ENCODE measurements around the gene NADSYN1.

The NADSYN1 gene

DNA sequence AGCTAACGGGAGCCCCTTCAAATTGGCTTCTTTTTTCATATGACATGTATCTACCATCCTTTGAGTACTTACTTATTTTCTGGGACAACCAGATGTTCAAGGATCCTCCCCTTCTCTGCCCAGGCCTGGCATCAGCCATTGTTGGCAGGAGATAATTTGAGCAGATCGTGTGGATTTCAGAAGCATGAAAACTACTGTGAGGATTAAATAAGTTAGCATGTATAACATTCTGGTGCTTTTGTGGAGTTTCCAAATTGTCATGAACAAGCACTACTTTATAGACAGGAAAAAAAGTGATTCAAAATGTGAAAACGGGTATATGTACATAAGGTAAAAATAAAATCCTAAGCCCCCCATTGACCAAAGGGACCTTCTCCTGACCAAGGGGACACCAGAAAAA lies 2.1 kb upstream of the NADSYN1 start:
- Mint-ChIP-seq H3K27ac (no peak overlapping the region), H3K4me1 (peaks cover 32% of the 10 kb centered on the region), H3K9me3 (peaks cover under 1% of the 10 kb centered on the region), H3K4me3 (peak overlapping the region; percentile 17), H3K36me3 (peaks cover 8% of the 10 kb centered on the region), H3K27me3 (no peaks in the 10 kb centered on the region)
- ATAC-seq (ENCODE audit: low read depth) = no peak
- no peak for DNase-seq (ENCODE audit: low spot score in 2 of 2)

DNA sequence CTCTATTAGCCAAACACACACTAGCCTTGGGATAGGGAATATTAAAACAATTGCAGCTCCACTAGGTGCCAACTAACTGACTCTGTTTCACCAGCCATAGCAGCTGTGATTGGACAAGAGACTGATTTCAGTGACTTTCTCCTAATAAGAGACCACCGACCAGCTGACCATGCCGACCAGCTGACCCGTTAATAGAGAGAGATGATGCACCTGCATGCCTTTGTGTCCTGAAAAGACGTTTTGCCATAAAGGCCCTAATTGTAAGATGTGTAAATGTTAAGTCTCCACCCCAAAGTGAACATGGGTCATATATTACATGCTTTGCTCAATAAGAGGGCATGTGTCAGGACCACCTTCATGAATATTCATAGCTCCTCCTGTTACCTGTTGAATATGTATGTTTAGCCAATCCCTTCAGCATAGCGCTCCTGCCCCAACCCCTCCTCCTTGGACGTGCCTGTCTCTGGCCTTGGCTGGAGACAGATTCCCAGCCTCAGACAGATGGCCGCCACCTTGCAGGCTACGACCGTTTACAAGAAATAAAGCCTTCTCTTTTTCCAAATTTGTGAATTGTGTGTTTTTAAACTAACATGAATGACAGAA lies 1.3 kb upstream of the NADSYN1 start:
- no peaks in the 10 kb centered on the region for H3K9me3 Mint-ChIP-seq
- peak overlapping the region; percentile 36 for H3K27ac Mint-ChIP-seq
- DNase-seq (ENCODE audit: low spot score in 2 of 2) (no peak), ATAC-seq (ENCODE audit: low read depth) (no peak)
- H3K4me1 Mint-ChIP-seq = peaks cover 35% of the 10 kb centered on the region
- peaks cover 10% of the 10 kb centered on the region for H3K36me3 Mint-ChIP-seq
- peak overlapping the region; percentile 76 for H3K4me3 Mint-ChIP-seq
- no peaks in the 10 kb centered on the region for H3K27me3 Mint-ChIP-seq

DNA sequence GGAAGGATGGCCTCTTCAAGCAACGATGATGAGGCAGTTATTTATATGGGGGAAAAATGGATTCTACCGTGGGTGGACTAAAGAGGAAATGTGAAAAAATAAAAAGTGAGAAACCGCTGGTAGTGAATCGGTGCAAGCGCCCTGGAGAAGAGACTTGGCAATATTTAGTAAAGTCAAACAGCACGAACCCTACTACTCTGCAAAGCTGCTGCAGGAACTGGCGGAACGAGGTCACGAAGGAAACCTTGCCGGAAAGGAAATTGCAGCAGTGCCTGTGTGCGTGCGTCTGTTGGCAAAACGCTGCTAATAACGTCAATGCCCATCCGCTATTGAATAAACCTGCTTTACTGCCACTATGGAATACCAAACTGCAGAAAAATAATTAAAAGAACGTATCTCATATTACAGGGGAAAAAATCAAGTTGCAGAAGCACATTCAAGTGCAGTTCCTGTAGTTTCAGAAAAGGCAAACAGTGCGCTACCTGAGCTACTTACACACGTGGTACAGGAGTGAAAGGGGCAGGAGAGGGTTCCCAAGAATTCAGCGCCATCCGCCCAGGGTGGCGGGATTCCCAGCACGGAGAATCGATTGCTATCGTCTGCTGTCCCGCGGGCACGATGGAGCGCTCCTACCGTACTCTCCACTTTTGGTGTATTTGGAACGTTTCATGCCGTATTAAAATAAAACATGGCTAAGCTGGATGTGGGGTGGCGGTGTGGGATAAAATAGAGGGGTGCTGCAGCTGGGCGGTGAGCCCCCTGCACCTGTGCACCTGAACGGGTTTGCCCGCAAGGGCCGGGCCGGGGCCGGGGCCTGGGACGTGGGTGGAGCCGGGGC lies 585 bp upstream of the NADSYN1 start:
- H3K9me3 Mint-ChIP-seq = no peaks in the 10 kb centered on the region
- H3K27me3 Mint-ChIP-seq = no peaks in the 10 kb centered on the region
- ATAC-seq (ENCODE audit: low read depth) (peak; percentile 12), DNase-seq (ENCODE audit: low spot score in 2 of 2) (no peak)
- H3K4me1 Mint-ChIP-seq = peaks cover 31% of the 10 kb centered on the region
- H3K4me3 Mint-ChIP-seq = peak overlapping the region; percentile 76
- H3K36me3 Mint-ChIP-seq = peaks cover 12% of the 10 kb centered on the region
- peak overlapping the region; percentile 36 for H3K27ac Mint-ChIP-seq

DNA sequence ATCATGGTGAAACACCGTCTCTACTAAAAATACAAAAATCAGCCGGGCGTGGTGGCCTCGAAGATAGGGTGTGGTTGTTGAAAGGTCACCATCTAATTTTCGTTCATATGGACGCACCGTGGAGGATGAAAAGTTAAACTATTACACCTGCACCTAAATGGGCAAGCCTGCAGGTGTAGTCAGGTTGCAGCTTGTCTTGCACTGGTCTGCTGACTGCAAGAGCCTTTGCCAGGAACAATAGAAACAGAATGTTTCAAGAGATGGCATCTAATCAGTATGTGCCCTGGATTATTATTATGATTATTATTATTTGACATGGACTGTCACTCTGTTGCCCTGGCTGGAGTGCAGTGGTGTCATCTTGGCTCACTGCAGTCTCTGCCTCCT lies 908 bp downstream of the NADSYN1 start:
- Mint-ChIP-seq H3K36me3 (peaks cover 15% of the 10 kb centered on the region), H3K4me1 (peaks cover 27% of the 10 kb centered on the region), H3K27me3 (no peaks in the 10 kb centered on the region), H3K9me3 (no peaks in the 10 kb centered on the region), H3K27ac (peak overlapping the region; percentile 36), H3K4me3 (peak overlapping the region; percentile 76)
- no peak for ATAC-seq (ENCODE audit: low read depth)
- DNase-seq (ENCODE audit: low spot score in 2 of 2) = no peak

DNA sequence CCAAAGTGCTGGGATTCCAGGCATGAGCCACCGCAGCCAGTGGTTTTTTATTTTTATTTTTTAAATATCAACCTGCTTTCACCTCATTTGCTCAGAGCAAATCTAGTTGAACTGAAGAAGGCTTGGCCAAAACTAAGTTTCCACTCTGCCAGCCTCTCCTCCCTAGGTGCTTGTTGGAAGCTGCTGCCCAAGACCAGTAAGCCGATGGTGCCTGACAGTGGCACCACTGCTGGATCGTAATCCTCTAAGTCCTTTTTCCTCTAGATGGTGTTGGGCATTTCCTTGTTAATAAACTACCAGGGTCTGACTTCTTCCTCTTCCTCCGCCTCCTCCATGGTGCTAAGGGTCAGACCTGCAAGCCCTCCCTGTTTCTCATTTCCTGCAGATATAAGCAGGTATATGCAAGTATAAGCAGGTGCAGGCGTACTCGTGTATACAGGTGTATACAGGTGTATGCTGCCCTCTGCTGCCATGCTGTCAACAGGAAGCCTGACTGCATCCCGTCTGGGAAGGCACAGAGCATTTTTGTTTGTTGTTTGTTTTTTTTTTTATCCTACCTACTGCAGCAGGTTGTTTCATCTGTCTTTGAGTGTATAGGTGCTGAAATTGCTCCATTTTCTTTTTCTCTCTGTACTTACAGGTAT lies 1.6 kb downstream of the NADSYN1 start:
- DNase-seq (ENCODE audit: low spot score in 2 of 2) = no peak
- Mint-ChIP-seq H3K4me1 (peaks cover 22% of the 10 kb centered on the region), H3K4me3 (peak overlapping the region; percentile 78), H3K27ac (no peak overlapping the region), H3K9me3 (no peaks in the 10 kb centered on the region), H3K27me3 (no peaks in the 10 kb centered on the region), H3K36me3 (peaks cover 16% of the 10 kb centered on the region)
- no peak for ATAC-seq (ENCODE audit: low read depth)

DNA sequence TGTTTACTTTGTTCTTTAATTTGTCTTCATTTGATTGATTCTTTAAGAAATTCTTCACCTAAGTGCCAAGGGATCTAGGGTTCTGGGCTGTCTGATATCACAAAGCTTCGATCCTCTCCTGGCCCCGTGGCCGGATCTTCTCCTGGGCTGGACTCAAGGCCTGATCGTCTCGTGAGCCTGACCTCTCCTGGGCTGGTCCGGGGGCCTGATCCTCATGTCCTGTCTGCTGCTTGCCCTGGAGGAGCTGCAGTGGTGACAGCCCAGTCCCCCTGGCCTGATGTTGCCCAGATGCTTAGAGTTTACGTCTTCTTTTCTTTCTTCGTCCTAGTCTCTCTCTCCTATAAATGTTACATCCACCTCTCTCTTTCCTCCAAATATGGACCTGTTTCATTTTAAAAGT lies 3.3 kb downstream of the NADSYN1 start:
- H3K9me3 Mint-ChIP-seq = no peaks in the 10 kb centered on the region
- H3K4me1 Mint-ChIP-seq = peaks cover 18% of the 10 kb centered on the region
- H3K27ac Mint-ChIP-seq = no peak overlapping the region
- no peaks in the 10 kb centered on the region for H3K27me3 Mint-ChIP-seq
- no peak for ATAC-seq (ENCODE audit: low read depth)
- no peak for DNase-seq (ENCODE audit: low spot score in 2 of 2)
- H3K36me3 Mint-ChIP-seq = peaks cover 28% of the 10 kb centered on the region
- H3K4me3 Mint-ChIP-seq = no peak overlapping the region

DNA sequence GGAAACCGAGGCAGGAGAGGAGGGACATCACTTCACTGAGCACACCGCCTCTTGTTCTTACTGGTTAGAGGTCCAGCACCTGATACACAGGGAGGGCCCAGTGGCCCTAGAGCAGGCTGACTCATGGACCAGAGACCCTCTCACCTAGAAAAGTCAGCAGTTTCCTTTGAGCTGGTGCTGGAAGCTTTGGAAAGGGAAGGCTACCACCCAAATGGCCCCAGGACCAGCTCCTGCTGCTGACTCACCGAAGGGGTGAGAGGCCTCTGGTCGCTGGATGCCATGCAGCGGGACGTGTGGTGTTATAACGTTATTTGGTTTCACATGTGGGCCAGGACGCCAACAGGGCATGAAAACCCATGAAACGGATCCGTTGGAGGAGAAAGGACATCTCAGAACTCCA lies 3.8 kb downstream of the NADSYN1 start:
- no peaks in the 10 kb centered on the region for H3K9me3 Mint-ChIP-seq
- peaks cover 17% of the 10 kb centered on the region for H3K4me1 Mint-ChIP-seq
- no peak overlapping the region for H3K27ac Mint-ChIP-seq
- DNase-seq (ENCODE audit: low spot score in 2 of 2) (no peak), ATAC-seq (ENCODE audit: low read depth) (no peak)
- peaks cover 32% of the 10 kb centered on the region for H3K36me3 Mint-ChIP-seq
- H3K4me3 Mint-ChIP-seq = no peak overlapping the region
- H3K27me3 Mint-ChIP-seq = no peaks in the 10 kb centered on the region

DNA sequence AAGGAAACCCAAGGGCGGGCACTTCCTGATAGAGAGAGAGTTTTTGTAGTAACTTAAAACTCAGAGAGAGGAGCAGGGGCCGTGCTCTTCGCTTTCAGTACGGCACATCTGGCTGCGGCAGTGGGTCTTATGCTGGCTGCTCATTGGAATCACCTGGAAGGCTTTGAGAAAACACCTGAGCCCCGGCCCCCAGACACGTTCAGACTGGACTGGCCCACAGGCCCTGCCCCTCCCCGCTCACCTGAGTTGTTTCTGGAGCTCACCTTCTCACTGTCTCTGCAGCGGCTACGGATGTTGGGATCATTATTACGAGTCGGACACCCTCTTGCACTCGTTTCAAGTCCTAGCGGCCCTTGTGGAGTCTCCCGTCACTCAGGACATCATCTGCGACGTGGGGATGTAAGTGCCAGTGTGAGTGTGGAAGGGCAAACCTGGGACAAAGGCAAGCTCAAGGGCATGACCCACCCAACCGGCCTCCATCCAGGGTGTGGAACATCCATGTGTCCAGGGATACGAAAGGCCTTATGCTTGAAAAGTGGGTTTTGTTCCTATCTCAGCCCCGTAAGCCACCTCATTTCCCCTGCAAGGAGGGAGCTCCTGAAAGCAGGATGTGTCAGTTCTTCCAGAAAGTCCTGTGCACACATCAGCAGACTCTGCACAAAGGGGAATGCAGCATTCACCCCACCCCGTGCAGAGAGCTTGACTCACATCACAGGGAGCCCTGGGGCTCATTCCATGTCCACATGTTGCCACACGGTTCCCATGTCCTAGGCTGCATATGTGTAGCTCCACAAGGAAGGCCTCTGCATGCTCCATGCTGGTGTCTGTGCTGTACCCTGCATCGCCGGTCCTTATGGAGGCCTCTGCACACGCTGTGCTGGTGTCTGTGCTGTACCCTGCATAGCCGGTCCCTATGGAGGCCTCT lies 5.4 kb downstream of the NADSYN1 start:
- Mint-ChIP-seq H3K27me3 (no peaks in the 10 kb centered on the region), H3K4me3 (no peak overlapping the region), H3K36me3 (peaks cover 35% of the 10 kb centered on the region), H3K4me1 (peaks cover 13% of the 10 kb centered on the region), H3K27ac (no peak overlapping the region), H3K9me3 (no peaks in the 10 kb centered on the region)
- ATAC-seq (ENCODE audit: low read depth) (no peak), DNase-seq (ENCODE audit: low spot score in 2 of 2) (no peak)

DNA sequence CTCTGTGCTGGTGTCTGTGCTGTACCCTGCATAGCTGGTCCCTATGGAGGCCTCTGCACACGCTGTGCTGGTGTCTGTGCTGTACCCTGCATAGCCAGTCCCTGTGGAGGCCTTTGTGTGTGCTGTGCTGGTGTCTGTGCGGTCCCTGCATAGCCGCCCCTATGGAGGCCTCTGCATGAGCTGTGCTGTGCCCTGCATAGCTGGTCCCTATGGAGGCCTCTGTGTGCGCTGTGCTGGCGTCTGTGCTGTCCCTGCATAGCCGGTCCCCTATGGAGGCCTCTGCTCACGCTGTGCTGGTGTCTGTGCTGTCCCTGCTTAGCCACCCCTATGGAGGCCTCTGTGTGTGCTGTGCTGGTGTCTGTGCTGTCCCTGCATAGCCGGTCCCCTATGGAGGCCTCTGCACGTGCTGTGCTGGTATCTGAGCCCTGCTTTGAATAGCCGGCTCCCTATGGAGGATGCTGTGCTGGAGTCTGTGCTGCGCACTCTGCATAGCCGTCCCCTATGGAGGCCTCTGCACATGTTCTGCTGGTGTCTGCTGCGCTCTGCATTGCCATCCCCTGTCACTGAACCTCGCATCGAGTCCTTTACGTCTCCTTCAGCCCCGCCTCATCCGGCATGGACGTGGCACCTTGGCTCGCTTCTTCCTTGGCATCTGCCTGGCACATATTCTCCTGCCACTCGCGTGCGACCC lies 6.2 kb downstream of the NADSYN1 start:
- DNase-seq (ENCODE audit: low spot score in 2 of 2) (no peak), ATAC-seq (ENCODE audit: low read depth) (no peak)
- Mint-ChIP-seq H3K4me1 (peaks cover 8% of the 10 kb centered on the region), H3K4me3 (no peak overlapping the region), H3K27ac (no peak overlapping the region), H3K9me3 (no peaks in the 10 kb centered on the region), H3K27me3 (no peaks in the 10 kb centered on the region), H3K36me3 (peaks cover 43% of the 10 kb centered on the region)

DNA sequence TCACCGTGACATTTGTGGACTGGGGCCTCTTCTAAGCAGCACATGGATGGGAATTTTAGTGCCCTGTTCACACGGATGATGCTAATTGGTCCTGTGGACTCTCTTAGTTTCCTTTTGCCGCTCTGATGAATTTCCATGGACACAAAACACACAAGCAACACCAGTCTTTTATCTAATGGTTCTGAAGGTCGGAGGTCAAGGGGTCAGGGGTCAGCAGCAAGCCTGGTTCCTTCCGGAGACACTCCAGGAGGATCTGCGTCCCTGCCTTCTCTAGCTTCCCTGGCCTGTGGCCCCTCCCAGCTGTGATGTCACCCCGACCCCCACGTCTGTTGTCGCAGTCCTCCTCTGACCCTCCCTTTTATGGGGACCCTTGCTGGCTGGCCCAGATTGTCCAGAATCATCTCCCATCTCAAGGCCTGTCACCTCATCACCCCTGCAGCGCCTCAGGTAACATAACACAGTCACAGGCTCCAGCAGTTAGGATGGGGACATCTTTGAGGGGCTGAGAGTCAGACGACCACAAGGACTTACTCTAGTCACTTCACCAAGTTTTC lies 6.8 kb downstream of the NADSYN1 start:
- no peak overlapping the region for H3K4me3 Mint-ChIP-seq
- no peaks in the 10 kb centered on the region for H3K9me3 Mint-ChIP-seq
- H3K27ac Mint-ChIP-seq = no peak overlapping the region

DNA sequence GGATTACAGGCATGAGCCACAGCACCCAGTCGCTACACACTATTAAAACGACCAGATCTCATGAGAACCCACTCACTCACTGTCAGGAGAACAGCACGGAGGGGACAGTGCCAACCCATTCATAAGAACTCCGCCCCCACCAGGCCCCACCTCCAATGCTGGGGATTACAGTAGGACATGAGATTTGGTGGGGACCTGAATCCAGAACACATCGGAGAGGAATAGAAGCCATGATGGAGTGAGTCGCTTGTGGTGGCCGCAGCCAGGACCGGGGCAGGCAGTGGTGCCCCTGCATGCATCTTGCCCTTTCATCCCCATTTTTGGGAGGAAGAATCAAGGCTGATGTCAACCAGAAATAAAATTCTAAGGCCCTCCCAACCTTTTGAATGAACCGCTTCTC lies 8.7 kb downstream of the NADSYN1 start:
- no peak for ATAC-seq (ENCODE audit: low read depth)
- H3K4me3 Mint-ChIP-seq = no peak overlapping the region
- DNase-seq (ENCODE audit: low spot score in 2 of 2) = no peak
- H3K4me1 Mint-ChIP-seq = peaks cover 7% of the 10 kb centered on the region
- H3K27me3 Mint-ChIP-seq = no peaks in the 10 kb centered on the region
- H3K36me3 Mint-ChIP-seq = peaks cover 39% of the 10 kb centered on the region
- no peak overlapping the region for H3K27ac Mint-ChIP-seq
- no peaks in the 10 kb centered on the region for H3K9me3 Mint-ChIP-seq

More for the DNA sequence above, 6.8 kb downstream of the NADSYN1 start:
- Mint-ChIP-seq H3K36me3 (peaks cover 43% of the 10 kb centered on the region), H3K4me1 (peaks cover 5% of the 10 kb centered on the region), H3K27me3 (no peaks in the 10 kb centered on the region)
- DNase-seq (ENCODE audit: low spot score in 2 of 2) = no peak
- no peak for ATAC-seq (ENCODE audit: low read depth)

DNA sequence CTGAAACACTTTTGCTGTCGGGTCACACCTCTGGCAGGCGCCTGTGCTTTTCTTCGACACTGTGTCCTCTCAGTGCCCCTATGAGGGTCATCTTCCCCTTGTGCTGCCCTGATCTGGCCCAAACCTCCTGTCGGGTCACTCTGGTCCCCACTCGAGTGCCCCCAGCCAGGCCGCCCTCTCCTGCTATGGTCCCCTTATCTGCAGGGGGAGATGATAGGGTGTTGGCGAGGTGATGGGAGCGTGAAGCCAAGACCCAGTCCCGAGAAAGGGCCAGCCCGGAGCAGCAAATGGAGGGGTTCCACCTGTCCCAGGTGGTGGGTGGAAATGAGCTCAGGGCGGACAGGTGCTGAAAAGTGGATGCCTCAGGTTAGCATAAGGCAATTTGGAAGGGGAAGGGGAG lies 9.7 kb downstream of the NADSYN1 start:
- DNase-seq (ENCODE audit: low spot score in 2 of 2) = no peak
- Mint-ChIP-seq H3K27me3 (no peaks in the 10 kb centered on the region), H3K9me3 (no peaks in the 10 kb centered on the region), H3K36me3 (peaks cover 44% of the 10 kb centered on the region), H3K4me1 (peaks cover 7% of the 10 kb centered on the region), H3K4me3 (no peak overlapping the region), H3K27ac (no peak overlapping the region)
- ATAC-seq (ENCODE audit: low read depth) = no peak

Measured in memory B cell (primary cell).